NT2/D1 (cell line): Measurements from ENCODE around the gene SLC19A1.

ENCODE experiments used
- DNase-seq: peaks from one replicate; pipeline ENCODE4 v3.0.0-alpha.2; 2011; ENCODE audit warnings: low read depth, low spot score
- H3K27me3 ChIP-seq: 2 replicates; pipeline ENCODE4 v1.6.0; 2011; ENCODE audit warnings: mild to moderate bottlenecking; ENCODE audit not compliant: insufficient read length, insufficient read depth
- H3K36me3 ChIP-seq: 2 replicates; pipeline ENCODE4 v1.6.1; 2011; ENCODE audit warnings: mild to moderate bottlenecking, low read length, mixed read lengths; ENCODE audit not compliant: insufficient read depth, insufficient read length
- H3K4me1 ChIP-seq: 2 replicates; pipeline ENCODE4 v1.5.1; 2011; ENCODE audit not compliant: insufficient read depth, insufficient read length
- H3K4me3 ChIP-seq: 2 replicates; pipeline ENCODE4 v1.5.1; 2011; ENCODE audit warnings: low read depth; ENCODE audit not compliant: insufficient read length
- H3K9ac ChIP-seq: 2 replicates; pipeline ENCODE4 v1.6.0; 2011; ENCODE audit warnings: low read depth; ENCODE audit not compliant: insufficient read length
- H3K9me3 ChIP-seq: 2 replicates; pipeline ENCODE4 v1.5.1; 2011; ENCODE audit warnings: mild to moderate bottlenecking, low read length; ENCODE audit not compliant: insufficient read depth
- SUZ12 ChIP-seq: IDR thresholded peaks from 2 replicates; pipeline ENCODE4 v1.6.1; 2011; ENCODE audit not compliant: insufficient read length, insufficient read depth; ENCODE audit errors: extremely low read depth
- YY1 ChIP-seq: IDR thresholded peaks from 2 replicates; pipeline ENCODE4 v1.6.1; 2011; ENCODE audit not compliant: insufficient read length, insufficient read depth
- ZNF274 ChIP-seq: IDR thresholded peaks from 2 replicates; pipeline ENCODE4 v1.6.1; 2011; ENCODE audit warnings: mild to moderate bottlenecking, low read depth, low read length

The SLC19A1 gene

GRCh38 chr21:45542242-45542666 is at the start of gene SLC19A1:
Gene SLC19A1 (minus strand): TSS chr21:45542440. CDS start chr21:45537959, 4,481 bp downstream.
- Histone ChIP-seq H3K9ac (peak within 1 kb of the TSS; percentile 87), H3K4me3 (peak within 1 kb of the TSS; percentile 66), H3K9me3 (peaks cover 6% of the 10 kb centered on the region; the same call in 1 of the 2 replicates), H3K27me3 (peaks cover 12% of the 10 kb centered on the region), H3K4me1 (peaks cover 18% of the 10 kb centered on the region), H3K36me3 (peaks cover 19% of the 10 kb centered on the region)
- DNase-seq: no peak
- TF ChIP-seq YY1: no peak
- TF ChIP-seq SUZ12: no peak
- no peak for TF ChIP-seq ZNF274

- Histone ChIP-seq H3K9me3 (peaks cover 31% of the 10 kb centered on the region), H3K9ac (no peak overlapping the region), H3K27me3 (peaks cover 22% of the 10 kb centered on the region), H3K36me3 (no peaks in the 10 kb centered on the region), H3K4me1 (no peaks in the 10 kb centered on the region), H3K4me3 (no peak overlapping the region)
- TF ChIP-seq SUZ12 (no peak), YY1 (no peak), ZNF274 (no peak)
- no peak for DNase-seq
These were observed 49.5 kb upstream of the SLC19A1 start for GRCh38 chr21:45591619-45592207.

- TF ChIP-seq SUZ12: no peak
- no peak for TF ChIP-seq ZNF274
- no peak for TF ChIP-seq YY1
- Histone ChIP-seq H3K9me3 (peaks cover 38% of the 10 kb centered on the region), H3K27me3 (peaks cover 22% of the 10 kb centered on the region), H3K4me1 (no peaks in the 10 kb centered on the region), H3K9ac (no peak overlapping the region), H3K4me3 (no peak overlapping the region), H3K36me3 (no peaks in the 10 kb centered on the region)
- DNase-seq: no peak
These were observed 48.7 kb upstream of the SLC19A1 start for GRCh38 chr21:45590726-45591618.

GRCh38 chr21:45590246-45590725 is 48.0 kb upstream of the SLC19A1 start:
- no peak for TF ChIP-seq SUZ12
- TF ChIP-seq YY1: no peak
- TF ChIP-seq ZNF274: no peak
- peaks cover 22% of the 10 kb centered on the region for H3K27me3 ChIP-seq
- H3K36me3 ChIP-seq: no peaks in the 10 kb centered on the region
- peak overlapping the region; percentile 66 for H3K9ac ChIP-seq
- DNase-seq: peak; percentile 58
- H3K4me1 ChIP-seq: no peaks in the 10 kb centered on the region
- peaks cover 44% of the 10 kb centered on the region for H3K9me3 ChIP-seq
- H3K4me3 ChIP-seq: peak overlapping the region; percentile 33

- Histone ChIP-seq H3K36me3 (no peaks in the 10 kb centered on the region), H3K4me3 (peak overlapping the region; percentile 33), H3K9ac (peak overlapping the region; percentile 66), H3K27me3 (peaks cover 22% of the 10 kb centered on the region), H3K9me3 (peaks cover 49% of the 10 kb centered on the region), H3K4me1 (no peaks in the 10 kb centered on the region)
- TF ChIP-seq SUZ12: no peak
- TF ChIP-seq ZNF274: no peak
- TF ChIP-seq YY1: no peak
- no peak for DNase-seq
These were observed 47.5 kb upstream of the SLC19A1 start for GRCh38 chr21:45589686-45590245.

GRCh38 chr21:45588871-45589491 is 46.7 kb upstream of the SLC19A1 start:
- Histone ChIP-seq H3K27me3 (peaks cover 22% of the 10 kb centered on the region), H3K9ac (no peak overlapping the region), H3K4me3 (no peak overlapping the region), H3K36me3 (no peaks in the 10 kb centered on the region), H3K4me1 (no peaks in the 10 kb centered on the region), H3K9me3 (peaks cover 57% of the 10 kb centered on the region)
- DNase-seq: no peak
- TF ChIP-seq ZNF274 (no peak), SUZ12 (no peak), YY1 (no peak)
